Lung microvascular endothelial cell (primary cell): ENCODE results near the gene PTPRG. TPM values are rescaled to one million over a fixed set of nuclear protein-coding genes. Genes with fewer than 3 reads are reported as not detected.
A peak's percentile ranks its signal among the peaks of the same experiment; 100 is the strongest.

Experiments
- DNase-seq, 2 donors: peaks; one replicate each; pipeline versions ENCODE4 v3.0.0 to v3.0.0-alpha.2; 2010; ENCODE audit warnings: low read depth in 2 of 2
- total RNA-seq: library from RNA; depleted of rRNA; stranded (reverse); fragments of >200 nt; gene quantifications from 2 replicates; pipeline ENCODE4 v1.2.1, GENCODE V29; 2014

PTPRG gene
- total RNA-seq, 1 donor from 2014 or later = 5.8 TPM

- no peak for DNase-seq
These were observed 88.2 kb downstream of the PTPRG start for GRCh38 chr3:61649381-61650170.

GRCh38 chr3:61650276-61650675, 88.9 kb downstream of the PTPRG start:
- peak; percentile 1 to 29 for DNase-seq

- DNase-seq = no peak
These were observed 89.5 kb downstream of the PTPRG start for GRCh38 chr3:61650719-61651410.

DNA sequence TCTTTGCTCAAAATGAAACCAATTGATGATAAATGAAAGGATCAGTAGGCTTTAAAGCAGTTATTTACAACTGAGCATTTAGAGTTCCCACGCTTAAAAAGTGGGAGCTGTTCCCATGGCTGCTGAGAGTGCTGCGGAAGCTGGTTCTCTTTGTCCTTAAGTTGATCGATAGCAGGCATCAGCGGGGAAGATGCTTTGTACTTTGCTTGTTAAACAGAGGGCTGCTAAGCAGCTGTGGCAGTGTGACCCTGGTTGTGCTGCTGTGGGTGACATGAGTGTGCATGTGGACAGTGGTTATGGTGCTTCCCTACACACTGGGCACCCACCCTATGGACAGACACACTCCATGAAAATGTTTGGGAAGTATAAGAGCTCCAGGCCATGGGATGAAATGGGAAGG, 96.3 kb downstream of the PTPRG start:
- DNase-seq = no peak

DNA sequence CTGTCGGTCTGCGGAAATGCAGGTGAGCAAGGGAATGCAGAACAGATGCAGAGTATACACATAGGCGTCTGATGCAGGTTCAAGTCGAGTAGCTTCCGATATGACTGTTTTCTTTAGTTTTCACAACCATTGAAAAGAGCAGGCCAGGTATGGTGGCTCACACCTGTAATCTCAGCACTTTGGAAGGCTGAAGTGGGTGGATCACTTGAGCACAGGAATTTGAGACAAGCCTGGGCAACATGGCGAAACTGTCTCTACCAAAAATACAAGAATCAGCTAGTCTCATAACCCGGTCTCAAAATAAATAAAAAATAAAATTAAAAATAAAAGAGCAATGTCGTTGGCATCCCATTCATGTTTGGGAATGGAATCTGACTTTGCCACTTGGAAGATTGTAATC, 101.5 kb downstream of the PTPRG start:
- no peak for DNase-seq

GRCh38 chr3:61663356-61664104, 102.2 kb downstream of the PTPRG start:
- DNase-seq = no peak

DNA sequence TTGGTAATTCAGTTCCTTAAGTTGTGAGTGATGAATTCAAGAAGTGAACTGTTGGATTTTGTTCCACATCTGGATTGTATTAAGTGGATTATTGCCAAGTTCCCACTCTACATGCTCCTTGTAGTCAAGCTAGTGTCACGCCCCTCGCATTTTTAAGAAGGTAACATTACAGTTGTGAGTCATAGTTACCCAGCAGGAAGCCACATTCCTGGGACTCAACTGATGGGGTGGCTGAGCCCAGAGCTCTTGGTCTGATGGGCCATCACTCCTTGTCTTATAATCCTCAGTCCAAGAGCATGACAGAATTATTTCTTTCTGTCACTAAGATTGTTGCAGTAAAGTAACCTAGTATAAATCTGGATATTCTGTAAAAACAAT, 102.7 kb downstream of the PTPRG start:
- peak in 1 of 2 donors; percentile 81 for DNase-seq

GRCh38 chr3:61665121-61665520, 103.8 kb downstream of the PTPRG start:
- DNase-seq = no peak

DNA sequence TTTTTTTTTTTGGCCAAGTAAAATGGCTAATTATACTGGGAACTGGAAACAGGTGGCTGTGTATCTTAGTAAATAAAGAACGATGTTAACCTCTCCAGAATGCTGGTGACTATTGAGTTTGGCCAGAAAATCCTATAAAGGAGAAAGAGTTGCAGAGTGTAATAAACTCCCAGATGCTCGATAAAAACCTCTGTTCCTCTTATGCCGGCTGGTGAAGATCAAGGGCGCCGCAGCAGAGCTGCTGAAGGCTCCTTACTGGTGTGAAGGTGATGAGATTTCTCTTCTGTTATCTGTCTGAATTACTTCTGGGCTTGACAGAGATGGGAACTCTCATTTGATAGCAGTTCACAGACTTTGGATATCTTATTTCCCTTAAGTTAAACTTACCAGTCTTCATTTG, 104.6 kb downstream of the PTPRG start:
- no peak for DNase-seq

GRCh38 chr3:61666615-61667330, 105.4 kb downstream of the PTPRG start:
- DNase-seq = no peak

- DNase-seq = no peak
These were observed 106.0 kb downstream of the PTPRG start for GRCh38 chr3:61667383-61667782.

DNA sequence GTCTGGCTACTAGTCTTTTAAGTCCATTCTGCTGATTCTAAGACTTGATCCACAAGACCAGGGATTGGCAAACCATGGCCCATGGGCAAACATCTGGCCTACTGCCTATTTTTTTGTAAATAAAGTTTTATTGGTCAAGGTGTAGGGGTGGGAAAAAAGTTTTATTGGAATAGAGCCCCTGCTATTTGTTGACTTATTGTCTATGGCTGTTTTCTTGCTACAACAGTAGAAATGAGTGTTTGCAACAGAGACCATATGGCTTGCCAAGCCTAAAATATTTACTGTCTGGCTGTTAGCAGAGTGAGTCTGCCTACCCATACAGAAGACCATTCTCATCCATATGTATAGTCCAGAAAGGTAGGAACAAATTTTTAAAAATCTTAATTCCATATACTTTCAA, 106.4 kb downstream of the PTPRG start:
- no peak for DNase-seq

GRCh38 chr3:61668317-61668864, 107.0 kb downstream of the PTPRG start:
- DNase-seq = no peak

DNA sequence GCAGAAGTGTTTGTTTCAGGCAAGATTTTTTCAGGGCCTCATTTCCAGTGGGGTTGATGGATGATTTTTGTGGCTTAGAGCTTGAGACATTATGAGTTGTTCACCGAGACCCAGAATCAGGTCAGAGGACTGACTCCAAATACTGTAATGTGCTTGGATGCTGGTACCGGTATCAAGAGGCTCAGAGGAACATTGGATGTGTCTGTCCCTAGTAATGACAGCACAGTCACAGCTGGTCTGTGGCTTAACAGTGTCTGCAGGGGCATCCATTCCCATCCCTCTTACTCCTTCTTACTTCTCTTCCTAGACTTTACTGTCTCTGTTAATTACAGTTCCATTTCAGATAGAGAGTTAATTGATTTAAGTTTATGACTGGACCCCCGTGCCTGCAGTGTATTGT, 107.8 kb downstream of the PTPRG start:
- no peak for DNase-seq

GRCh38 chr3:61669668-61670299, 108.4 kb downstream of the PTPRG start:
- no peak for DNase-seq

GRCh38 chr3:61673651-61674050, 112.3 kb downstream of the PTPRG start:
- DNase-seq = no peak

DNA sequence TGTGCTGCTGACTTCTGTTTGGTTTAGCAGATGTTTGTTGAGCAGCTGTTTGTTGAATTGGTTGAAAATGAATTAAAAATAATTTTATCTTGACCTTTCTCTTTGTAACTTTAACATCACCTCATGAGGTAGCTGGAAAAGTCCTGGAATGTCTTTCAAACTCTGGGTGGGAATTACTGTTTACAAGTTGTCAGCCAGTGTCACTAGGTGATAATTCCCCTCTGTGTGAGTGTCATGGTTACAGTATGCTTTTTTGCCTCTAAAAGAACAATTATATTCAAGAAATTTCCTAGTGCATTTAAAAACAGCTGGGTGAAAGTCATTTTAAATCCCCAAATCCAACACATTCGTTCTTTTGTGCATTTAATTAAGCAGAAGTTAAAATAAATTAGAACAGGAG, 113.2 kb downstream of the PTPRG start:
- no peak for DNase-seq

DNA sequence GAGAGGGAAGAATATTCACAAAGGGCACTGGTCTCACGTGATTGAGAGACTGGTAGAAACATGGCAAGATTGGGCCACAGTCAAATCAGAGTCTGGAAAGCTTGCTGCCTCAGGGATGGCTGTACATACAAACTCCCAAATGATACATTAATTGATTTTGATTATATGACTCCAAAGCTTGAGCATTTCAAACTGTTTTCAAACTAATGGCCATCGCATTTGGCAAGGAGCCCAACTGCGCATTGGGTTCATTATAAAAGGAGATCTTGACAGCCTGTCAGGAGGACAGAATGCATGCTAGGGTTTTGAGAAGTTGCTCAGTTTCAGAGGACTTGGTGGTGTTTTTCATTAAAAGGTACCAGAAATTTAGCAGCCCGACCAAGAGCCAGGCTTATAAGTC, 117.7 kb downstream of the PTPRG start:
- DNase-seq = no peak

GRCh38 chr3:61680617-61681016, 119.2 kb downstream of the PTPRG start:
- DNase-seq = no peak

- DNase-seq = no peak
These were observed 120.3 kb downstream of the PTPRG start for GRCh38 chr3:61681636-61682035.
